K562 (cell line): ENCODE data around the gene ARHGEF1. TPM values are rescaled to one million over a fixed set of nuclear protein-coding genes. Genes with fewer than 3 reads are reported as not detected.

Source experiments
- CHAMP1 ChIP-seq: fragments of 450-650 bp; IDR thresholded peaks from 2 replicates; pipeline ENCODE4 v1.6.1; 2016; ENCODE audit warnings: mild to moderate bottlenecking
- MYBL2 ChIP-seq, 2 experiments: fragments of 450-650 bp in 1 of 2; sonication (generic) in 1 of 2; formaldehyde crosslinking in 1 of 2; IDR thresholded peaks; 2 replicates each; pipeline versions ENCODE4 v1.6.1 to v1.8.1; 2017 to 2022; ENCODE audit warnings: borderline replicate concordance in 1 of 2, inconsistent platforms in 1 of 2, low read depth in 1 of 2, mild to moderate bottlenecking in 1 of 2, missing genetic modification reagents in 1 of 2, moderate library complexity in 1 of 2
- PREB ChIP-seq: sonication (generic); formaldehyde crosslinking; IDR thresholded peaks from 2 replicates; pipeline ENCODE4 v1.8.1; 2023; ENCODE audit warnings: mild to moderate bottlenecking, missing genetic modification reagents
- REST ChIP-seq, 2 experiments: fragments of 450-650 bp; formaldehyde crosslinking in 1 of 2; IDR thresholded peaks; 2 replicates each; pipeline versions ENCODE4 v1.4.0 to v1.6.1; 2014 to 2020; ENCODE audit warnings: mild to moderate bottlenecking in 2 of 2, borderline replicate concordance in 1 of 2, low read depth in 1 of 2
- ZKSCAN8 ChIP-seq: fragments of 200-800 bp; sonication (Bioruptor generic); IDR thresholded peaks from 2 replicates; pipeline ENCODE4 v1.6.1; 2016; ENCODE audit warnings: missing genetic modification characterization, missing compliant biosample characterization
- polyA plus RNA-seq, 8 experiments: library from polyadenylated mRNA; depleted of rRNA in 4 of 8; stranded (reverse) in 5 of 8; unstranded in 3 of 8; fragments of >200 nt; fragmentation: Nextera tagmentation in 2 of 8; fragmentation: Illumina TruSeq in 1 of 8; extraction: Ambion mirVana in 2 of 8; extraction: Trizol in 1 of 8; gene quantifications; 2 replicates each; pipeline versions ENCODE4 v1.2.1 to v1.2.3, GENCODE V29; 2011 to 2014; ENCODE audit warnings: inconsistent platforms in 1 of 8, missing spikeins in 1 of 8
- total RNA-seq, 7 experiments: library from RNA; depleted of rRNA in 6 of 7; stranded (reverse); fragments of >200 nt in 6 of 7; fragmentation: Illumina TruSeq in 2 of 7; extraction: Trizol in 2 of 7; gene quantifications; 2 replicates each; pipeline versions ENCODE4 v1.2.1 to v1.2.3, GENCODE V29; 2011 to 2021; ENCODE audit warnings: low replicate concordance in 1 of 7
- TF ChIP-seq, protein P1 (sequence below), 3 experiments: fragments of 200-800 bp in 1 of 3; fragments of 250-450 bp in 1 of 3; fragments of 450-650 bp in 1 of 3; sonication (Bioruptor Pico) in 1 of 3; sonication (Bioruptor generic) in 1 of 3; formaldehyde crosslinking in 1 of 3; IDR thresholded peaks; 2 replicates each; pipeline versions ENCODE4 v1.6.1 to v1.8.0; 2016 to 2022; ENCODE audit warnings: mild to moderate bottlenecking in 2 of 3, missing genetic modification characterization in 2 of 3, missing compliant biosample characterization in 1 of 3, moderate library complexity in 1 of 3
- TF ChIP-seq, protein P2 (sequence below): fragments of 150-350 bp; conservative IDR thresholded peaks from 2 replicates; pipeline ENCODE4 v1.6.1; 2014; ENCODE audit warnings: low read length

ARHGEF1 gene
- total and polyA plus RNA-seq, 9 of the 15 experiments (the other 6 are each of a cell fraction or from before 2014, with no cell fraction given) = 1.9 to 149 (median 29.8) TPM

DNA sequence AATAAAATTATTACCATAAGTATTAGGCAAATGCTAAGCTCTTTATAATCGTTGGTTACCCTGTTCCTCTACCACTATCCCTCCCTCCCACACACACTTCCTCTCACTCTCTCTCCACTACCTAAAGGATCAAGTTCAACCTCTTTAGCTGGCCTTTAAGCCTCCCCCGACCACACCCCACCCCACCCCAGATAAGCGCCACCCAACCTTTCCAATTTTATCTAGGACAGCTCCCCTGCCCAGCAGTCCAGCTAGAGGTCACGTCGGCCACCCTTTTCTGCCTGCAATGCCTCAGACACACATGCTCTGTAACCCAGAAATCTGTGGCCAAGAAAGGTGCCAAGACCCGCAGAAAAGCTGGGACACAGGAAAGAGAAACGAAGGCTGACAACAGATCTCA, 39.6 kb upstream of the ARHGEF1 start (continued):
- TF ChIP-seq, protein P1, sequence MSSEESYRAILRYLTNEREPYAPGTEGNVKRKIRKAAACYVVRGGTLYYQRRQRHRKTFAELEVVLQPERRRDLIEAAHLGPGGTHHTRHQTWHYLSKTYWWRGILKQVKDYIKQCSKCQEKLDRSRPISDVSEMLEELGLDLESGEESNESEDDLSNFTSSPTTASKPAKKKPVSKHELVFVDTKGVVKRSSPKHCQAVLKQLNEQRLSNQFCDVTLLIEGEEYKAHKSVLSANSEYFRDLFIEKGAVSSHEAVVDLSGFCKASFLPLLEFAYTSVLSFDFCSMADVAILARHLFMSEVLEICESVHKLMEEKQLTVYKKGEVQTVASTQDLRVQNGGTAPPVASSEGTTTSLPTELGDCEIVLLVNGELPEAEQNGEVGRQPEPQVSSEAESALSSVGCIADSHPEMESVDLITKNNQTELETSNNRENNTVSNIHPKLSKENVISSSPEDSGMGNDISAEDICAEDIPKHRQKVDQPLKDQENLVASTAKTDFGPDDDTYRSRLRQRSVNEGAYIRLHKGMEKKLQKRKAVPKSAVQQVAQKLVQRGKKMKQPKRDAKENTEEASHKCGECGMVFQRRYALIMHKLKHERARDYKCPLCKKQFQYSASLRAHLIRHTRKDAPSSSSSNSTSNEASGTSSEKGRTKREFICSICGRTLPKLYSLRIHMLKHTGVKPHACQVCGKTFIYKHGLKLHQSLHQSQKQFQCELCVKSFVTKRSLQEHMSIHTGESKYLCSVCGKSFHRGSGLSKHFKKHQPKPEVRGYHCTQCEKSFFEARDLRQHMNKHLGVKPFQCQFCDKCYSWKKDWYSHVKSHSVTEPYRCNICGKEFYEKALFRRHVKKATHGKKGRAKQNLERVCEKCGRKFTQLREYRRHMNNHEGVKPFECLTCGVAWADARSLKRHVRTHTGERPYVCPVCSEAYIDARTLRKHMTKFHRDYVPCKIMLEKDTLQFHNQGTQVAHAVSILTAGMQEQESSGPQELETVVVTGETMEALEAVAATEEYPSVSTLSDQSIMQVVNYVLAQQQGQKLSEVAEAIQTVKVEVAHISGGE (CRISPR knock-in tag; IDR thresholded peaks at IDR 0.05) = no peak
- TF ChIP-seq, protein P2, sequence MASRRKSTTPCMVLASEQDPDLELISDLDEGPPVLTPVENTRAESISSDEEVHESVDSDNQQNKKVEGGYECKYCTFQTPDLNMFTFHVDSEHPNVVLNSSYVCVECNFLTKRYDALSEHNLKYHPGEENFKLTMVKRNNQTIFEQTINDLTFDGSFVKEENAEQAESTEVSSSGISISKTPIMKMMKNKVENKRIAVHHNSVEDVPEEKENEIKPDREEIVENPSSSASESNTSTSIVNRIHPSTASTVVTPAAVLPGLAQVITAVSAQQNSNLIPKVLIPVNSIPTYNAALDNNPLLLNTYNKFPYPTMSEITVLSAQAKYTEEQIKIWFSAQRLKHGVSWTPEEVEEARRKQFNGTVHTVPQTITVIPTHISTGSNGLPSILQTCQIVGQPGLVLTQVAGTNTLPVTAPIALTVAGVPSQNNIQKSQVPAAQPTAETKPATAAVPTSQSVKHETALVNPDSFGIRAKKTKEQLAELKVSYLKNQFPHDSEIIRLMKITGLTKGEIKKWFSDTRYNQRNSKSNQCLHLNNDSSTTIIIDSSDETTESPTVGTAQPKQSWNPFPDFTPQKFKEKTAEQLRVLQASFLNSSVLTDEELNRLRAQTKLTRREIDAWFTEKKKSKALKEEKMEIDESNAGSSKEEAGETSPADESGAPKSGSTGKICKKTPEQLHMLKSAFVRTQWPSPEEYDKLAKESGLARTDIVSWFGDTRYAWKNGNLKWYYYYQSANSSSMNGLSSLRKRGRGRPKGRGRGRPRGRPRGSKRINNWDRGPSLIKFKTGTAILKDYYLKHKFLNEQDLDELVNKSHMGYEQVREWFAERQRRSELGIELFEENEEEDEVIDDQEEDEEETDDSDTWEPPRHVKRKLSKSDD = no peak
- TF ChIP-seq PREB = no peak
- peak; percentile 8; the same call in 1 of the 2 replicates for TF ChIP-seq REST (IDR thresholded peaks at IDR 0.05; ENCODE audit: borderline replicate concordance)
- TF ChIP-seq REST (CRISPR knock-in tag; IDR thresholded peaks at IDR 0.05; ENCODE audit: low read depth) = no peak
- TF ChIP-seq CHAMP1 = no peak
- no peak for TF ChIP-seq ZKSCAN8
- TF ChIP-seq MYBL2 (IDR thresholded peaks at IDR 0.05; ENCODE audit: low read depth) = no peak
- no peak for TF ChIP-seq MYBL2 (CRISPR knock-in tag; IDR thresholded peaks at IDR 0.05; ENCODE audit: borderline replicate concordance)
